GM23248 (cell line): ENCODE data around the gene FDX1.

Source experiments
- EZH2 ChIP-seq: fragments of 200-600 bp; sonication (generic); IDR thresholded peaks from 2 replicates; pipeline ENCODE4 v1.6.1; 2018; ENCODE audit warnings: antibody characterized with exemption, mild to moderate bottlenecking; ENCODE audit not compliant: insufficient read depth, poor library complexity, severe bottlenecking
- EZH2phosphoT487 ChIP-seq: fragments of 200-600 bp; sonication (generic); IDR thresholded peaks from 2 replicates; pipeline ENCODE4 v1.6.1; 2018; ENCODE audit warnings: antibody characterized with exemption, moderate library complexity, mild to moderate bottlenecking, low read depth; ENCODE audit not compliant: insufficient read depth

DNA sequence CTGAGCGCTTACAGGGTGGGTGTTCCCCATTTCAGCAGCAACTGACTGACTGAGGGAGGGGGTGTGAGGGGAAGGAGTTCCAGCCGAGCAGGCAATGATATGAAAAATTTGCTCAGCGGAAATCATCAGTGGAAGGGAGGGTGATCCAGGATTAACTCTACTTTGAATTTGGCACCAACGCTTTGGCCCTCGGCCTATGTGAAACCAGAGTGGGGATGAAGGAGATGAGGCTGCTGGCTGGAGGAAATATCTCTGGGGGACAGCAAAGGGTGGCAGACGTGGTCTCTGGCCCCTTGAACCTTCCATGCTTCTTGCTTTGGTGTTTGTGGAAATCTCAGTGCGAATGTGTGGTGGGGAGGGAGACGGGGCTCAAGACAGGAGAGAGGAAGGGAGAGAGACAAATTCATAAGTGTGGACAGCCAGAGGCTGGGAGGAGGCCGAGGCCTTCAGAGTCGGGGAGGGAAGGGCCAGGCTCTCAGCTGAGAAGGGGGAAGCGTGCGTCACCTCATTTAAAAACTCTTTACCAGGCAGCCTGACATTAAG lies 83.6 kb downstream of the FDX1 start:
- TF ChIP-seq EZH2 (no peak), EZH2phosphoT487 (no peak)
